ENCODE measurements around the gene UST. TPM values are rescaled to one million over a fixed set of nuclear protein-coding genes. Genes with fewer than 3 reads are reported as not detected.

UST gene
- total and polyA plus RNA-seq, 9 of the 15 experiments (the other 6 are each of a cell fraction or from before 2014, with no cell fraction given) = 0.04 to 0.10 TPM; not detected in 7

- H3K4me2 ChIP-seq (ENCODE audit: insufficient read depth, low read length) = no peak overlapping the region
- ChIA-PET CTCF (ENCODE audit: low intra/inter-chr PET ratio) (no interaction called here), POLR2A (no interaction called here)
- no peaks in the 10 kb centered on the region for H3K36me3 ChIP-seq (ENCODE audit: control insufficient read depth, insufficient read depth, low read length)
- in situ Hi-C loops (cut with MboI) (loop anchor here (10.0 kb wide), 1 partner anchor 378 kb away; no protein-coding TSS in a partner anchor), intact Hi-C loops (cut with micrococcal nuclease) (no loop called here)
- H3K9ac ChIP-seq (ENCODE audit: insufficient read depth in 1 of 2, low read depth in 2 of 2, low read length in 2 of 2) = no peak overlapping the region
- H3K27ac ChIP-seq (ENCODE audit: extremely low read depth, low read depth, low read length) = no peak overlapping the region
- H3K9me3 ChIP-seq (replicated peaks; ENCODE audit: control insufficient read depth, insufficient read depth, low read depth, low read length) = no peaks in the 10 kb centered on the region
- no peaks in the 10 kb centered on the region for H3K9me1 ChIP-seq (ENCODE audit: control insufficient read depth, insufficient read depth, low read length)
- H4K20me1 ChIP-seq (replicated peaks; ENCODE audit: control insufficient read depth, insufficient read depth, low read length) = peaks cover 3% of the 10 kb centered on the region; the same call in 1 of the 2 replicates
- FAIRE-seq (no peak), ATAC-seq (no peak), DNase-seq (ENCODE audit: extremely low read depth in 1 of 4, low spot score in 3 of 4) (no peak)
- H3K27me3 ChIP-seq (ENCODE audit: control insufficient read depth in 2 of 2, insufficient read depth in 2 of 2, low read length in 2 of 2) = peaks cover 8 to 10% of the 10 kb centered on the region in 2 experiments; a peak in 4 of 5 replicates
- no TSS peak for BruUV-seq (replicated peaks)
- no peak overlapping the region for H3K4me3 ChIP-seq
- H3K4me1 ChIP-seq (replicated peaks in 1 of 2; ENCODE audit: control insufficient read depth in 2 of 2, insufficient read depth in 2 of 2, low read length in 2 of 2) = no peaks in the 10 kb centered on the region
- WGBS (ENCODE audit: insufficient coverage, low coverage, missing lambda C conversion rate) = under 1% methylated on average over 10 of the region's 10 CpGs
- H3K79me2 ChIP-seq (ENCODE audit: control insufficient read depth, insufficient read depth, low read length) = no peaks in the 10 kb centered on the region
- no peak overlapping the region for H2AFZ ChIP-seq (ENCODE audit: low read depth, low read length)
- TF ChIP-seq TRIM28 (IDR thresholded peaks at IDR 0.05) = no peak
- no peak for TF ChIP-seq ATF4 (CRISPR knock-in tag; IDR thresholded peaks at IDR 0.05)
- no peak for TF ChIP-seq MCM7 (IDR thresholded peaks at IDR 0.05)
- TF ChIP-seq RNF2 (IDR thresholded peaks at IDR 0.05) = no peak
- no peak for TF ChIP-seq ELK1 (CRISPR knock-in tag; IDR thresholded peaks at IDR 0.05)
- TF ChIP-seq CHD4 (IDR thresholded peaks at IDR 0.05; ENCODE audit: insufficient read depth, insufficient replicate concordance, low read depth, low read length, poor library complexity, severe bottlenecking) = no peak
- TF ChIP-seq ZNF785 (CRISPR knock-in tag; IDR thresholded peaks at IDR 0.05) = no peak
- TF ChIP-seq CXXC5 (CRISPR knock-in tag; IDR thresholded peaks at IDR 0.05) = no peak
- no peak for TF ChIP-seq VEZF1 (CRISPR knock-in tag; IDR thresholded peaks at IDR 0.05)
- no peak for TF ChIP-seq ZNF311 (CRISPR knock-in tag; IDR thresholded peaks at IDR 0.05)
- no peak for TF ChIP-seq MYNN (IDR thresholded peaks at IDR 0.05)
- TF ChIP-seq MYNN (CRISPR knock-in tag; IDR thresholded peaks at IDR 0.05) = no peak
- TF ChIP-seq ZZZ3 (IDR thresholded peaks at IDR 0.05) = no peak
- TF ChIP-seq ELF2 (CRISPR knock-in tag; IDR thresholded peaks at IDR 0.05) = no peak
- TF ChIP-seq POLR2A (conservative IDR thresholded peaks at IDR 0.05) = no peak
- TF ChIP-seq RBM39 (optimal IDR thresholded peaks at IDR 0.05; ENCODE audit: low read depth, low read length) = no peak
- TF ChIP-seq BRF2 (IDR thresholded peaks at IDR 0.05; ENCODE audit: borderline replicate concordance, insufficient read depth, insufficient read length) = no peak
These were observed 205.6 kb downstream of the UST start for GRCh38 chr6:148952147-148953035.
